ENCODE results near the gene CHN2. TPM values are rescaled to one million over a fixed set of nuclear protein-coding genes. Genes with fewer than 3 reads are reported as not detected.

CHN2 gene
- total RNA-seq, 1 donor = 0.81 TPM

GRCh38 chr7:29431686-29432085 lies 237.1 kb downstream of the CHN2 start:
- no peak overlapping the region for H3K4me3 ChIP-seq (ENCODE audit: low read depth, low read length)
- TF ChIP-seq CTCF (IDR thresholded peaks at IDR 0.05; ENCODE audit: insufficient read depth, low read length) = no peak
- no peak for DNase-seq (ENCODE audit: low read depth)

DNA sequence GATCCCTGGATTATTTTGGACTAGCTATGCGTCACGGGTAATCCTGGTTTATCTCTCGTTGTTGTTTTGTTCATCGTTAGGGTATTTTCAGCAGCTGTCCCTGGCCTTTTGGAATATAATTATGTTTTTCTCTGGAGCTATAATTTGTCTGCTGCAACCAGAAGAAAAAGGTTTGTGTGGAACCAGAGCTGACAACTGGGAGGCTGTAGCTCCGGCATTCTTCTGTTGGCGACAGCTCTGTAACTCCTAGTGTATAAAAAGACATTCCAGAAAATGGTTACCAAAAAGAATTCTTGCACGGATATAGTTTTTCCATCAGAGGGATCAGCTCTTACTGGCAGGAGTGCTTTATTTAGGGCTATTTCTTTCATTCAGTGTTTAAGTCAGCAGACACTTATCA lies 238.1 kb downstream of the CHN2 start:
- no peak for TF ChIP-seq CTCF (IDR thresholded peaks at IDR 0.05; ENCODE audit: insufficient read depth, low read length)
- no peak overlapping the region for H3K4me3 ChIP-seq (ENCODE audit: low read depth, low read length)
- DNase-seq (ENCODE audit: low read depth) = no peak

GRCh38 chr7:29434380-29434768 lies 239.8 kb downstream of the CHN2 start:
- no peak for TF ChIP-seq CTCF (IDR thresholded peaks at IDR 0.05; ENCODE audit: insufficient read depth, low read length)
- H3K4me3 ChIP-seq (ENCODE audit: low read depth, low read length) = no peak overlapping the region
- no peak for DNase-seq (ENCODE audit: low read depth)

GRCh38 chr7:29435167-29435566 lies 240.6 kb downstream of the CHN2 start:
- DNase-seq (ENCODE audit: low read depth) = no peak
- H3K4me3 ChIP-seq (ENCODE audit: low read depth, low read length) = no peak overlapping the region
- no peak for TF ChIP-seq CTCF (IDR thresholded peaks at IDR 0.05; ENCODE audit: insufficient read depth, low read length)

DNA sequence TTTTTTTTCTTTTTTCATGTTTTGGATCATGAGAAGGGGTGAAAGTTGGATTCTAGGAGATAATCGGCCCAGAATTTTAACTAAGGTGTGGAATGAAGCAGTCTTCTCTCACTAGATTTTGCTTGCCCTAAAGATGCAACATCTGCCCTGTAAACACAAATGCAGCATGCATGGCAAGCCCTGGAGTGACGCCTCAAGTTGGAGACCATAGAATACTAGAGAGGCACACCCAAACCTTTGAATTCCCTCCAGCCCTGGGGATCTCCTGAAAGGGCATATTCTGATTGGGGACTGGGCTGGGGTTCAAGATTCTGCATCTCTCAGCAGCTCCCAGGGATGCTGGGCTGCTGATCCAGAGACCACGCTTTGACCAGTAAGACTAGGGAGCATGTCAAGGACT lies 241.3 kb downstream of the CHN2 start:
- no peak for DNase-seq (ENCODE audit: low read depth)
- no peak overlapping the region for H3K4me3 ChIP-seq (ENCODE audit: low read depth, low read length)
- TF ChIP-seq CTCF (IDR thresholded peaks at IDR 0.05; ENCODE audit: insufficient read depth, low read length) = no peak

DNA sequence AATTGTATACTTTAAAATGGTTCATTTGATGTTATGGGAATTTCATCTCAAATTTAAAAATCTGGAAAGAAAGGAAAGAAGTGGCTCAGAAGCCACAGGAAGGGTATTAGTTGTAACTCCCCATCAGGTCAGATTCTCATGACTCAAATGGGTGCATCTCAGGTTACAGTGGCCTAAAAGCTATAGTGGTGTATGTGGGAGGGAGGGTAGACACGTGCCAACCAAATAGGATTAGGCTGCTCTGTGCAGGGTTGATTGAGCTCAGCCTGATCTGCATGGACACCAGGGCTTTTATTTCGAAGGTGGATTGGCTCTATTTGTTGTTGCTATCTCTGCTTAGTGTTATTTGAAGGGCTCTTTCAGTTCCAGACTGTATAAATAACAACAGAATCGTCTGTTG lies 247.6 kb downstream of the CHN2 start:
- no peak overlapping the region for H3K4me3 ChIP-seq (ENCODE audit: low read depth, low read length)
- TF ChIP-seq CTCF (IDR thresholded peaks at IDR 0.05; ENCODE audit: insufficient read depth, low read length) = no peak
- no peak for DNase-seq (ENCODE audit: low read depth)

DNA sequence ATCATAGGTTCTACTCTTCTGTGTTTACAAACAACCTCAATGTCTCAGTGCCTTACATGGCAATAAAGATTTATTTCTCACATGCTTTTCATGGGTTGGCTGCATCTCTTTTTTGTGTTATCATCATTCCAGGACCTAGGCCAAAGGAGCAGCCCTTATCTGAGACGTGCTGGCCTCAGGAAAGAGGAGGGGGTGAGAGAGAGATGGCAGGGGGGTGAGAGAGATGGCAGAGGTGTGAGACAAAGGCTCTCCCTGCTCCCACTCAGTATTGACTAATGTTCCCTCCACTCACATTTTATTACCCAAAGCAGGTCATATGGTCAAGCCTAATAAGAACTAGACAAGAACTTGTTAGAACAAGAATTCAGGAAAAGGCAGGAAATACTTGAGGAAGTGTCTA lies 249.0 kb downstream of the CHN2 start:
- TF ChIP-seq CTCF (IDR thresholded peaks at IDR 0.05; ENCODE audit: insufficient read depth, low read length) = no peak
- no peak overlapping the region for H3K4me3 ChIP-seq (ENCODE audit: low read depth, low read length)
- no peak for DNase-seq (ENCODE audit: low read depth)
